Fibroblast of the conjunctiva (primary cell): ENCODE measurements around the gene COL4A2.
A peak's percentile ranks its signal among the peaks of the same experiment; 100 is the strongest.

Experiments used
- DNase-seq: peaks from one replicate; pipeline ENCODE4 v3.0.0-alpha.2; 2010; ENCODE audit warnings: low read depth

Gene COL4A2

DNA sequence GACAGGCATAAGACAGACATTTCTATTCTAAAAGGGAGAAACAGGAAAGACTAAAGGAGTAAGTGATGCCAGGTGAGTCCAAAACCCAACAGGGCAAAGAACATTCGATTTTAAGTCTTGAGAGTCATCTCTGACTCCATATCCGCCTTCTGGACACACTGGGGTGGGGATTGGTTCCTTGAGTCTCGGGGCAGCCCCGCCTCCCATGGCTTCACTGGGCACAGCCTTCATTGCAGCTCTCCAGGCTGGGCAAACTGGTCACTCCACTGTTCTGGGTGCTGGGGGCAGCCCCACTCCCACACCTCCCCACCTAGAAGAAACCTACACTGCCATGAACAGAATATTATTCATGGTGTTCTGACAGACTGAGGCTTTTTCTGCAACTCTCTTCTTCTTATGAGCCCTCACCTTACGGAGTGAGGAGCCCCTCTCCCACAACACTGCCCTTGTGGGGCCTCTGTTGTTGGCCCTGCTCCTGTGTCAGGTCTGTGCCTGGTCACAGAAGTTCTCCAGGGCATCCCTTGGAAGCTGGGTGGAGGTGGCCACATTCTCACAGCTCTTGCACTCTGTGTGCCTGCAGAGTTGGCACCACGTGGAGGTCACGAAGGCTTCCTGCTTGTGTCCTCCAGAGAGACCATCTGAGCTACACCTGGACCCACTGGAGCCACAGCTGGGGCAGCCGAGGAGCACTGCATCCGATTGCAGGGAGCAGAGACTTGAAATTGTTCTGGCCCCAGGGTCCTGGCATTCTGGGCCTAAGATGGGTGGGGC is 95.4 kb downstream of the COL4A2 start:
- DNase-seq, result no peak

DNA sequence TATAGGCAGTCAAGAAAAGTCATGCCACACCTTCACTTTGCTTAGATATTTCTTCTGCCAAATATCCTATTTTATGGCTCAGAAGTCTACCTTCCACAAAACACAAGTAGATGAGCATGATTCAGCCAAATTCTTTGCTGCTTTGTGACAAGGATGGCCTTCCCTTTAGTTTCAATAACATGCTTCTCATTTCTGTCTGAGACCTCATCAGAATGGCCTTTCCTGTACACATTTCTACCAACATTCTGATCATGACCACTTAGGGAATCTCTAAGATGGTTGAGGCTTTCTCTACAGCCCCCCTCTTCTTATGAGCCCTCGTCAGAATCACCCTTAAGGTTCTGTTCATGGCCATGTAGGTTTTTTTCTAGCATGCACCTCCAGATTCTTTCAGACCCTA is 96.2 kb downstream of the COL4A2 start:
- no peak for DNase-seq

DNA sequence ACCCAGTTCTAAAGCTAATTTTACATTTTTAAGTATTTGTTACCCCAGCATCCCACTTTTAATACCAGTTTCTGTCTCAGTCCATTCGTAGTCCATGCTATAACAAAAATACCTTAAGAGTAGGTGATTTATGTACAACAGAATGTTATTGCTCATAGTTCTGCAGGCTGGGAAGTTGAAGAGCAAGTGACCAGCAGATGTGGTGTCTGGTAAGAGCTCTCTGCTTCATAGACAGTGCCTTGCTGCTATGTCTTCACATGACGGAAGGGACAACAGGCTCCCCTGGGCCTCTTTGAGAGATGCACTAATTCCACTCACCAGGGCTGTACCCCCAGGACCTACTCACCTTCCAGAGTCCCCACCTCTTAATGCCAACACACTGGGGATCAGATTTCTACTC is 96.6 kb downstream of the COL4A2 start:
- DNase-seq, result no peak

DNA sequence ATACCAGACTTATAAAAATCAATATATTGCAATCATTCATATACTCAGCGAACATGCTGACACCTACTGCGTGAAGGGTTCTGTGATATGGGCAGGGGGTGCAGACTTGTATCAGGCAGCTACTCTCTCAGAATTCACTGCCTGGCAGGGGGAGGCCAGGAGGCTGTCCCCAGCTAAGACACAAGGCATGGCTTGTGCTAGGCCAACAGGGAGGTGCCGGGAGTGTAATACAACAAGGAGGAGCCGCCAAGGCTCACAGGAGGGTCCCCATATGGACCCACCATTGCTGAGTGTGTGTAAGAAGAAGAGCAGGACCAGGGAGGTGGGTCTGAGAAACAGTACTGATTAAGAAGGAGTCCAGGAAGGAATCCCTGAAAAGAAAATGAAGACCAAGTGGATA is 97.2 kb downstream of the COL4A2 start:
- DNase-seq, result no peak

DNA sequence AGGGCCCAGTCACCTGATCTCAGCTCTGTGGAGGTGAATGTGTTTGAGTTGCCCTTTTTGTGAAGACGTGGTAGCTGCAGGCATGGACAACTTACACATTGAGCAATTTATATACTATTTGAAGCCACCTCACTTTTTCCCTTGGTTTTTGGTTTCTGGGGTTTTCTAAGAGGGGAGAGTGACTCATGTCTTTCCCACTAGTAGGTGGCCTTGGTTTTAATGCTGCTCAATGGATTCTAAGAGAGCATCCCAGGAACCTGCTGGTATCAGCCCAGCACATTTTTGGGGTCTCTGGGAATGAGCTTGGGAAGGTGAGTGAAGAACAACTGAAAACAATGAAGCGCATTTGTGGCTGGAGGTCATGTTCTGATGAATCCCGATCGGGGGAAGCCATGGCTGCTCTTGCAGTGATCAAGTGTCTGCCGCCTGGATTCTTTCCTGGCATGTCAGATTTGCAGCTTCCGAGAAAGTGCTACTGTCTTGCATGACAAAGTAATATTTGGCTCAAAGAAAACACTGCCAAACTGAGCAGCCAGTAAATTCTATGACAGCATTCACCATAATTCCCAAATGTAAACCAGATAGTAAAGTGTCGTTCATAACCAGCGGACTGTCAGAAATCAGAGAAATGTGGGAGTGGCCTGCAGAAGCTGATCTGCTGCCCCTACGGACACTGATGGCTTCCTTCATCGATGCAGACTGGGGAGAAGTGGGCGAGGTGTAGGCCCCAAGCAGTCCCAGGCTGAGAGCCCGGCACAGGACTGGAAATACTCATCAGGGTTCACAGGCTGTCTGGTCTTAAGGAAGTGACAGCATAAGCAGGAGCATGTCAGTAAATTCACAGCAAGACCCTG is 98.7 kb downstream of the COL4A2 start:
- DNase-seq, result no peak

DNA sequence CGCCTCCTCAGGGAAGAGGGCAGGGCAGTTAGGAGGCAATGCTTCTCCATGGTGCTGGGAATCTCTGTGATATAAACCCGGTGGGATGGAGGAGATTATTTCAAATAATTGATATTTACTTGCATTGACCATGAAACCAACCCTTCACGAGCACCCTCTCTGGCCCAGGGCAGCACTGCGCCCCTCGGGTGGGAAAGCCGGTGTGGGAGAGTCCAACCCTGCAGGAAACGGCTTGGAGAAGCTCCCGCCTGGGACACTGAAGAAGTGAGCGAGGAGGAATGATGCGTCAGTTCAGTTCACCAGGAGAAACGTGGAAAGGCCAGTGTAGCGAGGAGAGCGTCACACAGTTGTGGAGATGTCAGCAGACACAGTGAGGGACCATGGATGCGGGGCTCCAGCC is 99.9 kb downstream of the COL4A2 start:
- no peak for DNase-seq

DNA sequence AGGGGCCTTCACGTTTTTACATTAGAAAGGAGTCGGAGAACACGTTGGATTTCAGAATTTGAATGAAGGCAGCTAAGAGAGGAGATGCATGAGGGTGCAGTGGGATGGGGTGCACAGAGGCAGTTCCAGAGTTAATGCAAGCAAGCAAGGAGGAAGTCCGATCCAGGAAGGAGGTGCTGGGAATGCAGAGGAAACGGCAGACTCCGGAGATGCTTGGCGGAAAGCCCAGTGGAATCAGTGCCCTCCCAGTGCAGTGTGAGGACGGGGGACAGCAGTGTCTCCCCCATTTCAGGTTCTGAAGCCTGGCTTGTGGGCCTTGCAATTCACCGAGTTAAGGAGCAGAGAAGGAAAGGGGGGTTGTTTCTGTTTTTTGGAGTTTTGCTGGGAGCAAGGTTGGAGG is 100.4 kb downstream of the COL4A2 start:
- no peak for DNase-seq

DNA sequence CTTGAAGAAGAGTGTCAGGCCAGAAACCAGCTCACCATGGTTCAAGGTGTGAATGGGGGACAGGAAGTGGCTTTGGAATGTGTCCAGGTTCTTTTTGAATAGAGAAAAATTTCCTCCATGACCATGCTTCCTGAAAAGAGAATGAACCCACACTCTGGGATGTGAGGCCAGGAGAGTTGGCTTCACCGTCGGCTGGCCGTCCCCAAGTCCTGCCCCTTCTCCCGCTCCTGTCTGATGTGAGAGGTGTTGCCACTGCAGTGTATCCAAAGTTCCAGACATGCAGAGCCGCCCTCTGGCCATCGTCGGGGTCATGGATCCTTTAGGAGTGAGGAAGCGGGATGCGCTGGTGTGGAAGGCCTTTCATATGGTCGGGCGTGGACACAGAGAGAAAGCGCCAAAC is 101.2 kb downstream of the COL4A2 start:
- DNase-seq, result no peak

DNA sequence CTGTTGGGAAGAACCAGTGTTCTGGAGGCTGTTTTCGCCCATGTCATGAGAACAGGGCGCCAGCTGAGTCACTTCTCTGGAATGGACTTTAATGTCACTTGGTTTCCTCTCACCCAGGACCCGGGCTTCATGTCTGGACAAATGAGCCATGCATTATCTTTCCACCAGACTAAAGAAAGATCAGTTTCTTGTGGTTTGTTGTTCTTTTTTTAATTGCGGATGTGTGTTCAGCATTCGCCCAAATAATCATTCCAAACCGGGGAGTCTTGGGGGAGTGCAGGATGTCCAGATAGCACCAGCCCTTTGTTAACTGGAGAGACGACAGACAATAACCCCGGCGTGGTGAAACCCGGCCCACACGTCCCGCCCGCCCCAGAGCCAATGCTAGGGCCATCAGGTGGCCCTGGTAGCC is 102.5 kb downstream of the COL4A2 start:
- no peak for DNase-seq

DNA sequence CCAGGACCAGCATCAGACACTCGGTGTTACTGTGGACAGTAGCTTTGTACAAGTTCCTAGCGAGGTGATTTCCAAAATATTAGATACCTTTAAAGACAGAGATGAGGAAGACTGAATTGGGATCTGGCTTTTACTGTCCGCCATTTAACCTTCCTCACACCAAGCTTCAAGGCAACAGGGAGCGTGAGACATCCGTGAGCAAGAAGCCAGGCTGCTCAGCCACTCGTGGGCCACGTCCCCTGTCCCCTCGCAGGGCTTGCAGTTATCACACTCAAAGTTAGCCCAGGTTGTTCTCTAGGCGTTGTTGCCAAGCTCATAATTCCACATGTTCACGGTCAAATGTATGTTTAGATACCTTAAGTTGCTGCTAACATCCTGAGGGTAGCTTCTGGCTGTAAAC is 102.9 kb downstream of the COL4A2 start:
- no peak for DNase-seq

DNA sequence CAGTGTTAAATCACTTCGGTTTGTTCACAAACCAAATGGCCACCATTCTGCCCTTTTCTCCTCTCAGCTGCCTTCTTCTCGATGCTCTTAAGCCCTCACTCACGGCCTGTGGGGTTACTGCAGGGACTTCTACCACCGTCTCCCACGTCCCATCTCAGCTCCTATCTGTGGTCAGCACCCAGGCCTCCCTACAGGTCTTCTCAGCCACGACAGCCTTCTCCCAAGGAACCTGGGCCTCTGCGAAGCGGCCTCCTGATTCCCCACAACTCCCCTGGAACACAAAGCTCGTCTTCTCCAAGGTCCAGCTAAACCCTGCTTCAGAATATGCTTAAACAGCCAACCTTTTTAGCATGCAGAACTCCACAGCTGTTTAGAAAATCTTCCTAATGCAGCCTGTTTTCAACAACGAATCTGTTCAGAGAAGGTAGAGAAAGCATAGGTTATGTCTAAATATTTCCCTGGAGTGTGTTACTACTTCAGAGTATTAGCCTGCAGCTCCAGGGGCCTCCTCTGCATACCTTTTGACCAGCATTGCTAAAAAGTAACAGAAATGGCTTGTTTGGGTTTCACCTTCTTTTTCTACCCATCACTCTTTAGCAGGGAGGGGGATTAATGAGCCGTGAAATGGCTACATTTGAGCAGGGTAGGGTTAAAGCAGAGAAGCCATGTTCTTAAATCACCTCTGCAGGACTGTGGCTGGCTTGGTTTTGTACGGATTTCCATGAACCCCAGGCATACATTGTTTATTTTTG is 104.0 kb downstream of the COL4A2 start:
- no peak for DNase-seq

DNA sequence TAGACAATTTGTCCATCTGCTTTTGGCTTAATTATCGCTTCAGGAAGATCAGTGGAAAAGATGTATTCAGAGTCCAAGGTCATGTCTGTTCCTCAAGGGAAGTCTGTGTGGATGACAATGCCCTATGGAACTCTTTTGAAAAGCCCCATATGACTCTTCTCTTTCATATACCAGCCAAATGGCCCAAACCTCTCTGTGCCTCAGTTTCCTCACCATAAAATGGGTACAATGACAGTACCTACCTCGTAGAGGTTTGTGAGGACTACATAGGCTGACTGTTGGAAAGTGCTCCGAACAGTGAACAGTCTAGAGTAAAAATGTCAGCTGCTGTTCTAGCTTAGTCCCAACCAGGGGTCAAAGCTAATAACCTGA is 104.6 kb downstream of the COL4A2 start:
- DNase-seq, result no peak

DNA sequence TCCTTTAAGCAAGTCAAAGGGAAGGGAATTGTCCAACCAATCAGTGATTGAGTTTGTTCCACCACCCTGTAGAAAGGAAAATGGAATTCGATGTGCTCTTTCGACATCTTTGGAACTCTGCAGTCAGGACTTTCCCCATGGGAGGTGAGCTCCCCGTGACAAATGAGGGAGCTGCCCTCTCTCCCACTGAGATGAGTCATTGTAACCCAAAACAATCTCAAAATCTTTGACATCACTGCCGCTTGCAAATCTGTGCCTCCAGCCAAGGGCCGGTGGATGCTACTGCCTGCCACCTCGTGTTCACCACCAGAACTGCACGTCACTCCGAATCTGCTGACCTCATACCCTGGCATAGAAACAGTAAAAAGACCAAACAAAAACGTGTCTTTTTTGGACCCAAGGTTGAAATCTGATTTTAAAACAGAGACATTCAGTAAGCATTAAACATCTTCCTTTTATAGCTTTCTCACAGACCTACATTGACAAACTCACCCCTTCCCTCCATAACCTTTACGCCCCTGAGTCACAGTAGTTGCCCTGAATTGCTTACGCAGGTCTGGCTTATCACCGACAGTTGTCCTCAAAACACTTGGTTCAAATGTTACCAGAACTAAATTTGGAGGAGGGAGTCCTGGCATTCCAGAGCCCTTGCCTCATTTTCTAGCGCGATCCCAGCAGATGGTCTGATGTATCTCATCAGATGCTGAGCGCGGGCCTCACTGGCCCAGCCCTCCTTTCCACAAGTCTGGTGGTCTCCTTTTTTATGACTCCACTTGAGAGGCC is 105.2 kb downstream of the COL4A2 start:
- DNase-seq, result peak; percentile 98

DNA sequence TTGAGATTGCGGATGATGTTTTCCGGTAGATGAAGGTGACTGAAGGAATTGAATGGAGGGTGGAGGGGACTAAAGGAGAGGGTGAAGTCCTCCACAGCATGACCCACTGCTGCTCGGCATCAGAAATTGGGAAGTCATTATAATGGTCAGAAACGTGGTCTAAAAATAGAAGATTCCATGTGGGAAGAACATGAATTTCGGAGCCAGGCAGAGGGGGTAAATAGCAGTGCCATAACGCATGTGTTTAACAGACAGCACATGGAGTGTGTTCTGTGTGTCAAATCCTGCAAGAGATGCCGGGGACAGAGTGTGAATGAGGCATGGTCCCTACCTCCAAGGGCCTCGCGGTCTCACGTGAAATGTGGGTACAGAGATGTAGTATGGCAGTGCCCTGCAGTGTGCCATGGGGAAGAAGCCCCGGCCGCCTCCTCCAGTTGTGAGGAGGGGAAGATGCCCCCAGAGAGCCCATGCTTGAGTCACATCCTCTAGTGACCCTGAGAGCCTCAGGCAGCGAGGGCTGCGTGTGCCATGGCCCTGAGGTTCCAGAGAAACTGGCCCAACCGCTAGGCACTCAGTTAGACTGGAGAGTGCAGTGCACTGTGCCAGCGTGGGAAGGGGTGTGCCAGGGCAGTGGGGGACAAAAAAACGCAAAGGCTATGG is 106.1 kb downstream of the COL4A2 start:
- no peak for DNase-seq

DNA sequence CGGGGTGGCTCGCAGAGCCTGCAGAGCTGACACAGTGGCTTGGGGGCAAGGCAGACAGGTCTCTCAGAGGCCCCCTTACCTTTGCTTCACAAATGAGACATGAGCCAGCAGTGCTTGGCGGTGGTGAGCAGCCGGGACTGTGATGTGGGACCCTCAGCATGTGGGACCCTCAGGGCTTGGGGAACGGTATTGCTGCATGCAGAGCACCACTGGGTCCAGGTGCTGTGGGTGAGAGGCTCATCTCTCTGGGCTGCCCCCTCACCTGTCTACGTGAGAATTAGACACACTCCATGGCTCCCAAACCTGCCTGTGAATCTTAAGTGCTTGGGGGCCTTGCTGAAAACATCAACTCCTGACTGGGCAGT is 106.6 kb downstream of the COL4A2 start:
- no peak for DNase-seq

DNA sequence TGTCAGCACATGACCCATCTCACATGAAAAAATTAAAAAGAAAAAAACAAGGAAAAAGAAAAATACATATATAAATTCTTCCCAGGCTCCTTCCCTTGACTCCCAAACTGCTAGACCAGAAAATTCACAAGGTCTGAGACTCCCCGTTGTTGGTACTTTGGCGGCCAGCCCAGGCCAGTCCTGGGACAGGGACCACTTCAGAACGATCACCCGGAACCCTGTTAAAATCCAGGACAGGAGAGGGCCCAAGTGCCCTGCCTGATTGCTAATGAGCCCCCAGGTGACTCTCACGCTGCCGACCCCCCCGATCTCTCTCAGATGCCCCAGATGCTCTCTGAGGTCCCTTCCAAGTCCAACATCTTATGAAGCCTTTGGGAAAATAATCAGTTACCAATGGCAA is 107.2 kb downstream of the COL4A2 start:
- no peak for DNase-seq

DNA sequence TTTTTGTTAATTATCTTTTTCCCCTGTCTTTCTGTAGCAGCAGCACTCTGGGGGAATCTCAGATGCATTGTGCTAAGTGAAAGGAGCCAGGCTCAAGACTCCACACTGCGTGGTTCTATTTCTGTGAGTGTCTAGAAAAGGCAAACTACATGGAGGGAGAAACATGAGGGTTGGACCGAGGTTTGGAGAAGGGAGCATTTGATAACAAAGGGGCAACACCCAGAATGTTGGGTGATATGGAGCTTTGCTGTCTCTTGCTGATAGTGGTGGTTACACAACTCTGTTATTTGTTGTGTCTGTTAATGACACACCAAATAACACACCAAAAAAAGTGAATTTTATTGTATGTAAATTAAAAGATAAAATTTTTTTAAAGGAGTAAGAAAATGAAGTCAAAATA is 107.8 kb downstream of the COL4A2 start:
- no peak for DNase-seq

DNA sequence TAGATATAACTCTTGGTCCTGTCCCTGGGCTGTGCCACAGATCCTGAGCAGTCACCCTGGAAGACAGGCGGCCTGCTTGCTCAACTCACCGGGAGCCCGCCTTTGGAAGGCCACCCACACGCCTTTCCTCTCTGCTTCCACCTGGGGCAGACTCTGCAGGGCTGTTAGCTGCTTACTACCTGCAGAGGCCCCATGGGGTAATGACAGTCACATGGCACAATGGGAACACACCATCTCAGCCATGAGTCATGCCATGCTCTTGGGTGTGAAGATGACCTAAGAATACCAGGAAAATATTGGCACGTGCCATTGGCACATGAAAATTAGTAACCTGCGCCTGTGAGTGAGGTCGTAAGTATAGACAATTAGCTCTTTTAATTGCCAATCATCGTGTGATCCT is 108.6 kb downstream of the COL4A2 start:
- DNase-seq, result no peak

DNA sequence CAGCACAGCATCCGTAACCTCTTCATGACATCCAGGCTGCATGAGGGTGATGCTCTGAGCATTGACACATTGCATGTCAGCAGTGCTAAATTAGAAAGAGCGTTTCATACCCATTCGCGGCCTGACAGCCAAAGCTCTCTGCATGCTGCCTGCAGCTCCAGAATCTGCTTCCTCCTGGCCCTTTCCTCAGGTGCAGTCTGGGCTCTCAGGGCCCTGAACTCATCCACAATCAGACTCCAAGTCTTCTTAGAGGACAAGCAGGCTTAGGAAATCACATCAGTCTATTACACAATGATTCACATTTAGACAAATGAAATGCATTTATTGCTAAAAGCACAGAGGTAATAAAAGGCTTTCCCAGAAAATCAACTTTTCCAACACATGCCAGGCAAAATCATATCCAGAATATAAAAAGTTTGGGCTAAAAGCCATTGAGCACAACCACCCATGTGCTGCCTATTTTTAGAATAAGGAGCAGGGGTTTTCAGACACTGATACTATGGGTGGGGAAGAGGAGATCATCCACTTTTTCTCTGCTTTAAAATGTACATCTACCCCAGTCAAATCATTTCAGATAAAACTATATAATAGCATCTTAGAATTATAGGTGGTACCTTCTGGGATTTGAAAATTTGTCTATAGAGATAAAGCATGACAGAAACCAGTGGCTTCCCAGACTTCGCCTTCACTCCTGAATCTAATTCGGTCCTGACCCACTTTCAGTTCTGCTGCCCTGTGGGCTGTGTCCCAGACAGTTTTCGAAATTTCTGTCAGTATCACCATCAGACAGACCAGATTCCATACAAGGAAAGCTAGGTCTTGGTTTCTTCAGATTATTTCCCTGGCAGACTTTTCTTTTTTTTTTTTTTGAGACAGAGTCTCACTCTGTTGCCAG is 109.3 kb downstream of the COL4A2 start:
- no peak for DNase-seq

DNA sequence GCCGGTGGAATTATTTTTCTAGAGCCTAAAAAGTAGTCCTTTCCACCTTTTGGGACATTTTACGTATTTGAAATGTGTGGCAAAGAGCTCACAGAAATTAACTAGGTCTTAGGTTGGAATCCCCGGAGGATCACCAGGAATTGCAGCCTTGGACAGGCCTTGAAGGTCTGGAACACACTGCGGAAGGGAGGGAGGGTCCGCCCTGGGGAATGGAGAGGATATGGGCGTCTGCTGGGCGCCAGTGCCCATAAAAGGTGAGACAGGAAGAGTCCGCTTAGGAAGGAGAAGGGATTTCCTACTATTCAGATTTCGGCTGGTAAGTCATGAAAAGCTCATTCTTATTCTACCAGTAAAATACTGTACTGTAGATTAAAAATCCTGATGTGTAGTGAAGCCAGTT is 111.9 kb downstream of the COL4A2 start:
- DNase-seq, result no peak

DNA sequence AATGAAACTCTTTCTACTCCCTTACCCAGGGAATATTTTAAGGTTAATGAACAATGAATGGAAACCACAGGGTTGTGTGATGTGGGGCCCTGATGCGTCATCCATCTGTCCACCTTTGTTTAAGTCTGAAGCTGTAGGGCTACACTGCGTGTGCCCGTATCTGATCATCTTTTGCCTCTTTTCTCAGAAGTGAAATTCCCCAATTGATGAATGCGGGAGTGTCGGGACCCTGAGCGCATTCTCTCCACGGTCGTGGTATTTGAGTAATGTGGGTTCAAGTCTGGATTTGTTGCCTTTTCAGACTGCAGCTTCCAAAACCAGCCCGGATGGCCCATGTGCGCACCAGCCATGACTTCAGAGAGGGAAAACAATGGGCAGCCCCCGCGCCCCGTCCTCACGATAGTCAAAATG is 112.3 kb downstream of the COL4A2 start:
- DNase-seq, result no peak
